Measurements from ENCODE around the gene INPP5A.

- TF ChIP-seq CTCF (IDR thresholded peaks at IDR 0.05) (no peak), POLR2A (IDR thresholded peaks at IDR 0.05) (no peak)
Observed at GRCh38 chr10:132536877-132537683, 507 bp upstream of the INPP5A start.

Data from lower leg skin (tissue), 3 donors.